Measurements from ENCODE around the gene XCR1.
"Not testable (repeated sequence)": the region's sequence is repeated elsewhere in the genome, so short reads cannot be mapped to it uniquely, and the experiment has no call there.

Gene XCR1

GRCh38 chr3:46003706-46004105, 23.6 kb downstream of the XCR1 start:
- H3K9ac ChIP-seq (ENCODE audit: low read depth, low read length); H3K36me3 ChIP-seq (ENCODE audit: insufficient read depth, low read length); H3K9me3 ChIP-seq (ENCODE audit: control insufficient read depth, insufficient read depth, low read length): not testable (repeated sequence)
- peaks cover 13% of the 10 kb centered on the region; the same call in 1 of the 2 replicates for H3K4me1 ChIP-seq (ENCODE audit: insufficient read depth, low read length)

DNA sequence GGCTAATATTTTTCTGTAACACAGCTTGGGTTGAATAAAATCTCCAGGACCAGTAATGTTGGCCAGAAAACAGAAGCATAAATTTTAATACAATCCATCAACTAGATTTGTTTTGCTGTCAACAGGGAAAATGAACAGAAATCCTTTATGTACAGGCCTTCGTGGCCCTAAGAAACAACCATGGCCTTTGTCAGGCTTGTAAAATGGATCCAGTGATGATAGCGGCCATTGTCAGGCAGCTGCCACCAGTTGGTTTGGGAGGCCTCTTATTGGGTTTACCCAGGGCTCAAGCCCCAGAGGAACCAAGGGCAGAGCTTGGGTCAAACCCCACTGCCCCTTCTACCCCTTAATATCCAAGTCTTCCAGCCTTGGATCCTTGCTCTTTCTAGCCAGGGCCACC, 26.1 kb downstream of the XCR1 start:
- Histone ChIP-seq H3K36me3 (ENCODE audit: insufficient read depth, low read length) (no peaks in the 10 kb centered on the region; the same call in 1 of the 2 replicates), H3K9me3 (ENCODE audit: control insufficient read depth, insufficient read depth, low read length) (no peaks in the 10 kb centered on the region), H3K9ac (ENCODE audit: low read depth, low read length) (no peak overlapping the region)

DNA sequence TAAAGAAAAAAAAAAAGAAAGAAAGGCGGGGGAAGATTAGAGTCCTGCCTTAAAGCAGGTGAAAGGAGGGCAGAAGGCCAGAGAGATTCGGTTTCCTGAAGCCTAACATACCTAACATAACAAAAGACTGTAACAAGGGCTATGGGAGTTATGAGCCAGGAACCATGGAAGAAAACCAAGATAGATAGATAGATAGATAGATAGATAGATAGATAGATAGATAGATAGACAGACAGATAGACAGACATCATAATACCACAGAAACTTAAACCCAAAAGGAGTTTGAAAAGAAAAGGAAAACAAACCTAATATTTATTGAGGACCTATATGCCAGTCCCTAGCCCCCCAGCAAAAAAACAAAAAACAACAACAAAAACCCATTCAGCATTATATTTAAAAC, 29.3 kb downstream of the XCR1 start:
- no peaks in the 10 kb centered on the region; the same call in 1 of the 2 replicates for H3K36me3 ChIP-seq (ENCODE audit: insufficient read depth, low read length)
- H3K4me1 ChIP-seq (ENCODE audit: insufficient read depth, low read length): peaks cover 6% of the 10 kb centered on the region
- no peak overlapping the region for H3K9ac ChIP-seq (ENCODE audit: low read depth, low read length)
- H3K9me3 ChIP-seq (ENCODE audit: control insufficient read depth, insufficient read depth, low read length): no peaks in the 10 kb centered on the region

More for the DNA sequence above, 26.1 kb downstream of the XCR1 start:
- H3K4me1 ChIP-seq (ENCODE audit: insufficient read depth, low read length): peaks cover 2% of the 10 kb centered on the region; the same call in 1 of the 2 replicates

- H3K4me1 ChIP-seq (ENCODE audit: insufficient read depth, low read length): peaks cover 10% of the 10 kb centered on the region
- H3K36me3 ChIP-seq (ENCODE audit: insufficient read depth, low read length); H3K9ac ChIP-seq (ENCODE audit: low read depth, low read length); H3K9me3 ChIP-seq (ENCODE audit: control insufficient read depth, insufficient read depth, low read length): not testable (repeated sequence)
These were observed 29.8 kb downstream of the XCR1 start for GRCh38 chr3:45997499-45997898.

DNA sequence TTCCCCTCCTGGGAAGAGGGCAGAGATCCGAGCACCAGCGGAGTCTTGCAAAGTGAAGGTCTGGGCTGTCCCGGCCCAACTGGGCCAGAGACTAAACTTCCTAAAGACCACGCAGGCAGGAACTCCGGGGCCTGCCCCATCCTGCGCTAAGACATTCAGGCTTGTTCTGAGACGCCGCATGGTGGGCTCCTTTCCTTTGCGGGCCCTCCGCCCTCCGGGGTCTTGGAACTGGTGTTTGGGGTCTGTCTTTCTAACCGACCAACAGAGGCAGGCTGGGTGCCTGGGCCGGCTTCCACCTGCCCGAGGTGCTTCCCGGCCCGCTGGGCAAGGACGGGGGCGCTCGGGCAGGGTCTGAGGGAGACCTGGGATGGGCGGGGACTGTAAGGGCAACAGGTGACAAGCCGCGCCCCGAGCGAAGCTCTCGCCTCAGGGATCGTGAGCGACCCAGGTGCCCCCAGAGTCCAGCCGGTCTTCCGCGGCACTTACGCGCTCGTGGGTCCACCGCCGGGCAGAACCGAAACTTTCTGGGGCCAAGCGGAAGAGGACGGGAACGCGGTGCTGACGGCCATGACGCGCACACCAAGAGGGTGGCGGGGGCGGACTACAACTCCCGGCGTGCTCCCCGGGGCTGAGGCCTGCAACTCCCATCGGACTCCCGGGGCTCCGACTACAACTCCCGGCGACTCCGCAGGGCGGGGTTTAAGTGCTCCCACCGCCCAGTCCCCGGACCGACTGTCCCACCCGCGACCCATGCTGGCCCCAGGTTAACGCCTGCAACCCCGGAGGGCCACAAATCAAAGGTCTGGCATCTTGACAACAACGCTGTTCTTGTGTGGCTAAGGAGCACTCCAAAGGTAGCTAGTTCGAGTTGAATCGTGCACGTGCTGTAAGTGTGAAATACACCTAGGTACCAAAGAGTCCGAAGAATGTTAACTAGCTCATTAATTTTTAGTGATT, 31.8 kb downstream of the XCR1 start, which contains the start of gene FYCO1:
FYCO1 (minus strand) TSS at position 589 of the 957 bp plus-strand sequence. CDS start 10,914 bp downstream, outside the sequence.
- peaks cover 13% of the 10 kb centered on the region for H3K4me1 ChIP-seq (ENCODE audit: insufficient read depth, low read length)

GRCh38 chr3:45994419-45995235, 32.7 kb downstream of the XCR1 start:
- no peaks in the 10 kb centered on the region for H3K9me3 ChIP-seq (ENCODE audit: control insufficient read depth, insufficient read depth, low read length)
- H3K36me3 ChIP-seq (ENCODE audit: insufficient read depth, low read length): no peaks in the 10 kb centered on the region
- H3K9ac ChIP-seq (ENCODE audit: low read depth, low read length): peak overlapping the region; percentile 78
- peaks cover 13% of the 10 kb centered on the region for H3K4me1 ChIP-seq (ENCODE audit: insufficient read depth, low read length)

More for the DNA sequence above, 31.8 kb downstream of the XCR1 start, which contains the start of gene FYCO1:
- Histone ChIP-seq H3K36me3 (ENCODE audit: insufficient read depth, low read length) (no peaks in the 10 kb centered on the region), H3K9me3 (ENCODE audit: control insufficient read depth, insufficient read depth, low read length) (no peaks in the 10 kb centered on the region), H3K9ac (ENCODE audit: low read depth, low read length) (peak within 1 kb of the TSS; percentile 78)

GRCh38 chr3:45993421-45994027, 33.8 kb downstream of the XCR1 start:
- peaks cover 13% of the 10 kb centered on the region for H3K4me1 ChIP-seq (ENCODE audit: insufficient read depth, low read length)
- H3K9me3 ChIP-seq (ENCODE audit: control insufficient read depth, insufficient read depth, low read length): no peaks in the 10 kb centered on the region
- H3K9ac ChIP-seq (ENCODE audit: low read depth, low read length): no peak overlapping the region
- H3K36me3 ChIP-seq (ENCODE audit: insufficient read depth, low read length): no peaks in the 10 kb centered on the region

- Histone ChIP-seq H3K9me3 (ENCODE audit: control insufficient read depth, insufficient read depth, low read length) (no peaks in the 10 kb centered on the region), H3K4me1 (ENCODE audit: insufficient read depth, low read length) (peaks cover 13% of the 10 kb centered on the region), H3K9ac (ENCODE audit: low read depth, low read length) (no peak overlapping the region), H3K36me3 (ENCODE audit: insufficient read depth, low read length) (no peaks in the 10 kb centered on the region)
These were observed 34.5 kb downstream of the XCR1 start for GRCh38 chr3:45992821-45993221.

GRCh38 chr3:45992133-45992729, 35.1 kb downstream of the XCR1 start:
- Histone ChIP-seq H3K36me3 (ENCODE audit: insufficient read depth, low read length) (no peaks in the 10 kb centered on the region), H3K9me3 (ENCODE audit: control insufficient read depth, insufficient read depth, low read length) (no peaks in the 10 kb centered on the region), H3K4me1 (ENCODE audit: insufficient read depth, low read length) (peaks cover 13% of the 10 kb centered on the region), H3K9ac (ENCODE audit: low read depth, low read length) (no peak overlapping the region)

- H3K9me3 ChIP-seq (ENCODE audit: control insufficient read depth, insufficient read depth, low read length): no peaks in the 10 kb centered on the region
- H3K9ac ChIP-seq (ENCODE audit: low read depth, low read length): no peak overlapping the region
- no peaks in the 10 kb centered on the region for H3K36me3 ChIP-seq (ENCODE audit: insufficient read depth, low read length)
- peaks cover 13% of the 10 kb centered on the region for H3K4me1 ChIP-seq (ENCODE audit: insufficient read depth, low read length)
These were observed 35.9 kb downstream of the XCR1 start for GRCh38 chr3:45991341-45991740.

GRCh38 chr3:45990181-45990580, 37.1 kb downstream of the XCR1 start:
- no peak overlapping the region for H3K9ac ChIP-seq (ENCODE audit: low read depth, low read length)
- no peaks in the 10 kb centered on the region for H3K9me3 ChIP-seq (ENCODE audit: control insufficient read depth, insufficient read depth, low read length)
- H3K4me1 ChIP-seq (ENCODE audit: insufficient read depth, low read length): peaks cover 13% of the 10 kb centered on the region
- no peaks in the 10 kb centered on the region for H3K36me3 ChIP-seq (ENCODE audit: insufficient read depth, low read length)

DNA sequence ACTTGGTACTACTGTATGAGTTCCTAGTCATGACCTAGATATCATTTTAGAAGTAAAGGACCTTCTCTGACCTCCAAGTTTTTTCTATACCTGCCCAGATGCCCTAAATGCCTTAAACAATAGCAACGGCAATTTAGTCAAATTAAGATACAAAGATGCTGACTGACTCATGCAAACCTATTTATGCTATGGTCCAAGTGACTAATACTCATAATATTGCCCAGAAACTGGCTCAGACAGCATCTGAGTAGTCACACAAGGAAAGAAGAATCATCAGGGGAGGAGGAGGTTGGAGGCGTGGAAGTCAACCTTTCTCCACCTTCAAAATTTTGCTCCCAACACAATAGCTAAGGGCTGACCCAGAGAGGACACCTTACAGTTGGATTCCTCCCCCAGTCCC, 38.5 kb downstream of the XCR1 start:
- H3K9me3 ChIP-seq (ENCODE audit: control insufficient read depth, insufficient read depth, low read length): no peaks in the 10 kb centered on the region
- H3K9ac ChIP-seq (ENCODE audit: low read depth, low read length): no peak overlapping the region
- peaks cover 10% of the 10 kb centered on the region for H3K4me1 ChIP-seq (ENCODE audit: insufficient read depth, low read length)
- no peaks in the 10 kb centered on the region; the same call in 1 of the 2 replicates for H3K36me3 ChIP-seq (ENCODE audit: insufficient read depth, low read length)

DNA sequence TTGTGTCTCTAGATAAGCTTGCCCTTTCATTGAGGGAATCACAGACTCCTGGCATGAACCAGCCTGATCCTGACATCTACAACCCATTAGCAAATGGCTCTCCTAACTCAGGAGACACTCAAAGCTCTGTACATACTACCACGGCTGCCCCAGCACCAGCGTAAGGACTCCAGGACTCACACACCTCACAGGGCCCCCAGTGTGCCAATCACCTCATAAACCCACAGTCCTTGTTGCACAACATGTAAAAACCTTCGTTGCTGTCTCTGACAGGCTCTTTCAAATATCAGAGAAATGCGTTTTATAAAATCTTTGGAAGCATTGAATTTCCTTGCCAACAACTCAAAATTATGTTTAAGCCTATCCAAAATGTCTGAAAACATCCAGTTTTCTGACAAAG, 38.9 kb downstream of the XCR1 start:
- Histone ChIP-seq H3K4me1 (ENCODE audit: insufficient read depth, low read length) (peaks cover 10% of the 10 kb centered on the region), H3K36me3 (ENCODE audit: insufficient read depth, low read length) (peaks cover under 1% of the 10 kb centered on the region; the same call in 1 of the 2 replicates), H3K9me3 (ENCODE audit: control insufficient read depth, insufficient read depth, low read length) (no peaks in the 10 kb centered on the region), H3K9ac (ENCODE audit: low read depth, low read length) (no peak overlapping the region)

Data from ES-I3 (cell line).